Adipose tissue (tissue), 3 donors: ENCODE measurements around the gene TNFRSF8. TPM values are rescaled to one million over a fixed set of nuclear protein-coding genes. Genes with fewer than 3 reads are reported as not detected.
"Not testable (repeated sequence)": the region's sequence is repeated elsewhere in the genome, so short reads cannot be mapped to it uniquely, and the experiment has no call there.

Experiments used
- H3K27ac ChIP-seq: one replicate; pipeline ENCODE4 v1.5.1; 2013; ENCODE audit warnings: low read depth, low read length
- WGBS, 3 donors: extraction: QIAGEN DNeasy Blood & Tissue Kit; methylation state at CpG; one replicate each; pipeline ENCODE4 v1.1.7; 2013; 5-methylcytosine and 5-hydroxymethylcytosine counted together
- polyA plus RNA-seq, 3 donors: library from polyadenylated mRNA; stranded (reverse); fragments of 200-250 nt; gene quantifications; one replicate each; pipeline ENCODE4 v1.2.3, GENCODE V29; 2013
- donor health status: healthy with polysubstance abuse.
- donor health status: Bipolar disorder and iron deficiency.
- donor health status: healthy.

Gene TNFRSF8
- polyA plus RNA-seq, 3 donors: 0.40 to 3.8 (median 2.8) TPM

DNA sequence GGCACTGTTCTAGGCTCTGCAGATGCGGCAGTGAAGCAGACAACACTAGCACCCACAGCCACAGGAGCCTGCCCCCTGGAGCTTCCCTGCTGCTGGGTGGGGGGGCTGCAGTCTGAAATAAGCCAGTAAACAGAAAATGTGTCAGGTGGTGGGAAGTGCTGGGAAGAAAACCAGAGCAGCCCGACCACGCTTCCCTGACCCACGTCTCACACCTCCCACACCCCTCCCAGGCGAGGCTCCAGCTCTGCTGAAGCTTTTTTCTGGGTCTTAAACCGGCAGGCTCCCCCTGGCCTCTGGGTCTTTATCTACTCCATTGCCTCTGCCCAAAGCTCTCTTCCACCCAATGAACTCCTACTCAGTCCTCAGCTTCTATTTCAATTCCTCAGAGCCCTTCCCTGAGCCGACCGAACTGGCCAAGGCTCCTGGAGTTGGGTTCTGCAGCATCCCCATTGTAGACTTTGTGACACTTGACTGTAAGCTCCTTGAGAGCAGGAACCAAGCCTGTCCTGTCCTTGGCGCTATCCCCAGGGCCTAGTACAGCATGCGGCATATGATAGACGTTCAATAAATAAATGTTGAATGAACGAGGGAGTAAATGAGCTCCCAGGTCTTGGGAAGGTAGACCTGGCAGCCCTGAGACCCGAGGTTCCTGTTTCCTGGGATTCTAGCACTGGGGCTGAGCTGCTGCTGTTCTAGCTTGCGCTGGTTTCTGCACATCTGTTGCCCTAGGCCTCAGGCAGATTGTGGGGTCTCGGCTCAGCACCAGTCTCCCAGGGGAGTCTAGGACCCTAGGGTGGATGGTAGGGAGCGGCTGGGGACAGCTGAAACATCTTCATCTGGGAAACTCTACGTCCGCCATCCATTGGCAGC is 25.4 kb upstream of the TNFRSF8 start:
- WGBS, 3 donors: 75 to 81% (median 76%) methylated on average over 18 of the region's 18 CpGs
- no peak overlapping the region for H3K27ac ChIP-seq

DNA sequence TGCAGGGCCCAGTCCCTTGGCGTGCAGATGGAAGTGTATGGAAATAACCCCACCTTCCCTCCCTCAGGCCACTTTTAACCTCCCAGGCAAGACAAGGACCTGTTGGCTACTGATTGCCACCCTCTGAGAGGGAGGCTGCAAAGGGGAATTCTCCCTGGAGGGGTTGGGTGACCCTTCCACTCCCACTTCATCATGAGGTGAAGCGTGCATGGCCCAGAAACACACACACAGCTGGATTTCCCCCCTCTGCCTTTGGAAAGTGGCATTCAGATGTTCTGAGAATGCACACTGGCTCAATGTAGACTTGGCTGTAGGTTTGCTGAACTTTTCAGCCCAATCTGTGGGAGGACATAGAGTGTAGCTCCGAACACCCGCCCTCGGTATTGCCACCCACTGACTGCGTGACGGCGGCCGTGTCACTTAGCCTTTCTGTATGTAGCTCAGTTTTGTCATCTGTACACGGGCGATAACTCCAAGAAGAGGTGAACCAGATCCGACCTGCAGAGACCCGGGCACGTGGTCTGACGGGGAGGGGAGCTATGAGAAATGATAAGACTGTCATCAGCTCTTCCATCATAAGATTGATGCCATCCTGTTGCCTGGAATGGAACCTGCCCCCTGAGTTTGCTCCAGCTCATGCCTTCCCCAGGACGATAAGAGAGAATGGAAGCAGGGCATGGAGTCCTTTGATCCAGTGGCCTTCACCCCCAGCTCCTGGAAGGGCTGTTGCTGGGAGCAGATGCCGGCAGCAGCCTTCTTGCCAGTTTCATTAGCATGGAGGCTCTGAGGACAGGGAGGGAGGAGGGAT is 24.5 kb upstream of the TNFRSF8 start:
- H3K27ac ChIP-seq: no peak overlapping the region
- WGBS, 3 donors: 65 to 81% (median 72%) methylated on average over 17 of the region's 17 CpGs

DNA sequence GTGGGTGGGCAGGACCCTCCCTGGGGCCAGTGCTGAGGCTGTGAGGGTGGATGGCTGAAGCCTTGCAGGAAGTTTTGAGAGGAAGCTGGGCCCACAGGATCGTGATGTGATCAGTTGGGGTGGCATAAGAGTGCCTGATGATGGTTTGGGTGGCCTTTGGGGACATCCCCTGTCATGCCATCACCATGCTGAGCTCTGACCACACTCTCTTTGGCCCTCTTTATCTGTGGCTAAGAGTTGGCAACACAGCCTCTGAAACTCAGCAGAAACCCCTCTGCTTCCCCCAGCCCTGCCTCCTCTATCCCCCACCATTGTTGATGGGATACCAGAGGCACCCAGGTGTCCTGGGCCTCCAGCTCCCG is 24.0 kb upstream of the TNFRSF8 start:
- no peak overlapping the region for H3K27ac ChIP-seq
- WGBS, 3 donors: 38 to 54% (median 54%) methylated on average over 2 of the region's 2 CpGs

DNA sequence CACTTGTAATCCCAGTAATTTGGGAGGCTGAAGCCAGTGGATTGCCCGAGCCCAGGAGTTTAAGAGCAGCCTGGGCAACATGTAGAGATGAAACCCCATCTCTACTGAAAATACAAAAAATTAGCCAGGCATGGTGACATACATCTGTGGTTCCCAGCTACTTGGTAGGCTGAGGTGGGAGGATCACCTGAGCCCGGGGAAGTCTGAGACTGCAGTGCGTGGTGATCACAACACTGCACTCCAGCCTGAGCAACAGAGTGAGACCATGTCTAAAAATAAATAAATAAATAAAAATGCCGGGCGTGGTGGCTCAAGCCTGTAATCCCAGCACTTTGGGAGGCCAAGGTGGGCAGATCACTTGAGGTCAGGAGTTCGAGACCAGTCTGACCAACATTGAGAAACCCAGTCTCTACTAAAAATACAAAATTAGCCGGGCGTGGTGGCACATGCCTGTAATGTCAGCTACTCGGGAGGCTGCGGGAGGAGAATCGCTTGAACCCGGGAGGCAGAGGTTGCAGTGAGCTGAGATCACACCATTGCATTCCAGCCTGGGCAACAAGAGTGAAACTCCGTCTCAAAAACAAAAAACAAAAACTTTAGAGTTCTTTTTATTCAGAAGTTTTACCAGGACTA is 23.2 kb upstream of the TNFRSF8 start:
- 86 to 88% (median 87%) methylated on average over 13 of the region's 13 CpGs for WGBS, 3 donors
- H3K27ac ChIP-seq: not testable (repeated sequence)

DNA sequence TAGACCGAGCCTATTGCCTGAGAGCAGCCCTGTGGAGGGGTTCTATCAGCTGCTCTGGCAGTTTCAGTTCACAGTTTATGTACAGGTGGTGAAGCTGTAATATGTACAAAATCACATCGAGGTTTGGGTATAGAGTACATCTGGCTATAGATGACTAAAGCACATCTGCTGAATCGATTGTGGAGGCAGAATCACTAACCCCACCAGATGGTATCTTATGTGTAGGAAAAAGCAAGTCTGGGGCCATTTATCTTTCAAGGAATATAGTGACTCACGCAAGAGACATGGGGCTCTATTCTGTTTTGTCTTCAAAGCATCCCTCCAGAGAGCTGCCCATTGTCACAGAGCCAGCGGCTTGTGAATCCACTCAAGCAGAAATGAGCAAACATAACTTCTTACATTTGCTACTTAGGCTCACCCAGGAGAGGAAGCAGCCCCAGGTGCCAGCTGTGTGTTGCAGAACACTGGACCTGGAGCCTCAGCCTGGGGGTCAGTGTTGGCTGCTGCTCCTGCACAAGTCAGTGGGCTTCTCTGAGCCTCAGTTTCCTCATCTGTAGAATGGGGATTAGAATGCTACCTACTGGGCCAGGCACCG is 22.5 kb upstream of the TNFRSF8 start:
- H3K27ac ChIP-seq: no peak overlapping the region
- WGBS, 3 donors: 57 to 72% (median 63%) methylated on average over 6 of the region's 6 CpGs

DNA sequence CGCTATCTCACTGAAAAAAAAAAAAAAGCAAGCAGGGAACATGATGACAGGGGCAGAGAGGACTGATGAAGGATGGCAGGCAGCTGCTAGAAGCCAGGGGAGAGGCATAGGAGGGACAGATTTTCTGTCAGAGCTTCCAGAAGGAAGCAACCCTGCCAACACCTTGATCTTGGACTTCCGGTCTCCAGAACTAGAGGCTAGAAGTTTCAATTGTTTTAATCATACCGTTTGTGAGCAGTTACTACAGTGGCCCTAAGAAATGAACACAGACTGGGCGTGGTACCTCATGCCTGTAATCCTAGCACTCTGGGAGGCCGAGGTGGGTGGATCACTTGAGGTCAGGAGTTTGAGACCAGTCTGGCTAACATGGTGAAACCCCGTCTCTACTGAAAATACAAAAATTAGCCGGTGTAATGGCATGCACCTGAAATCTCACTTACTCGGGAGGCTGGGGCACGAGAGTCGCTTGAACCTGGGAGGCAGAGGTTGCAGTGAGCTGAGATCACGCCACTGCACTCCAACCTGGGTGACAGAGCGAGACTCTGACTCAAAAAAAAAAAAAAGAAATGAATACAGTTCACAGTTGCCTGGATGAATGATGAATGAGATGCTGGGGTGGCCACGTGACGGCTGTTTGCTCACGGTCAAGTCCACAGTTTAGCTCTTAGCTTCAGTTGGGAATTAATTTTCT is 18.8 kb upstream of the TNFRSF8 start:
- 44 to 62% (median 62%) methylated on average over 15 of the region's 15 CpGs for WGBS, 3 donors
- H3K27ac ChIP-seq: not testable (repeated sequence)

DNA sequence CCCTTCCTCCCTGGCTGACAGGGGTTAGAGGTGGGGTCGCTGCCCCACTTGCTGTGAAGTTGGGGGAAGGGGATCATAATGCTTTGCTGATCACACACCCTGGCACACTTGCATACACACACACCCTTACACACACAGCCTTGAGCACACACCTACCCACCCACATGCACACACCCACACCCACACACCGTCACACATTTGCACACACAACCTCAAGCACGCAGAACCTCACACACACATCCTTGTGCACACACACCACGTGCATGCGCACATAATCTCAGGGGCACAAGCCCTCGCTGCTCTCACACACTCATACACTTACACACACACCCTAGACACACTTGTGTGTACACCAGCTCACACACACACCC is 16.4 kb upstream of the TNFRSF8 start:
- H3K27ac ChIP-seq: no peak overlapping the region
- 89 to 91% (median 90%) methylated on average over 6 of the region's 6 CpGs for WGBS, 3 donors

DNA sequence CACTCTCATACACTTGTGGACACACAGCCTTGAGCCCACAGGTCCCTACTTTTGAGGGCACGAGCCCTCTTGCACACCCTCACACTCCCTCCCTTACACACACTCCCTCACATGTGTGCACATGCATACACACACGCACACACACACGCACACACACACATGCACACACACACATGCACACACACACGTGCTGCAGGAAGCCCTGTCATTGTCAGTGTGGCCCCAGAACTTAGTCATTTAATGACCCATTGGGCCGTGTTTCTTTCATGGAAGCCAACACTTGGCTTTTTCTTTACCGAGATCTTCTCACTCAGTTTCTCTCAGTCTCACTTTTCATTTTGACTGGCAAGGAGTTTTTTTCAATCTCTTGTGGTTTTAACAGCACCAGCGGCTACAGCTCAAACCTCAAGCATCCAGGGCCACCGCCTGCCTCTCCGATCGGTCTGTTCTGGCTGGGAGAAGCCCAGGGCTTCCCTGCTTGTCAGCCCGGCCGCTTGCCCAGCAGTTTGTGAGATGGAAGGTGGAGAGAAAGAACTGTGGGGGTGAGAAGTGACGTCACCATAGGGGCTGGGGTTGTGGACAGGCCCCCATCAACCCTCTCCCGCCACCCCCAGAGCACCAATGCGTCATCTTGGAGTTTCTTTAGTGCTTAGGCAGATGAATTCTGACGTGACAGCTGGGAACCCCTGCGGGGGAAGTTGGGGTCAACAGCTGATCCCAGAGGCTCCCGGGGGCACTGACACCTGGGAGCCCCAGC is 15.8 kb upstream of the TNFRSF8 start:
- no peak overlapping the region for H3K27ac ChIP-seq
- 56 to 68% (median 59%) methylated on average over 18 of the region's 18 CpGs for WGBS, 3 donors

DNA sequence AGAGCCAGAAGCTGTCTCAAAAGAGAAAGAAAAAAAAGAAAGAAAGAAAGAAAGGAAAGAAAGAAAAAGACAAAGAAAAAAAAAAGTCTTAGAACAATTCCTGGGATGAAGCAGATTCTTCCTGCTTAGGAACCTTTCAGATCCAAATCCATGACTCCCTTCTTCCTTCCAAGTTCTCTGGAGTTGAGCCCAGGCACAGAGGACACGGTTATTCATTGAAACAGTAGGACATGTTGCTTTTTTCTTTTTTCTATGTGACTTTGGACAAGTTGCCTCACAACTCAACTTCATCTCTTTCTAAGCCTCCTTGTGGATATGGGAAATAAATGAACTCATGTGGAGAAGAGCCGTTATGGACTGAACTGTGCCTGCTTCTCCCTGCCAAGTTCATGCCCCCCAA is 14.7 kb upstream of the TNFRSF8 start:
- WGBS, 3 donors: 59 to 61% (median 61%) methylated on average over 2 of the region's 2 CpGs
- H3K27ac ChIP-seq: no peak overlapping the region

DNA sequence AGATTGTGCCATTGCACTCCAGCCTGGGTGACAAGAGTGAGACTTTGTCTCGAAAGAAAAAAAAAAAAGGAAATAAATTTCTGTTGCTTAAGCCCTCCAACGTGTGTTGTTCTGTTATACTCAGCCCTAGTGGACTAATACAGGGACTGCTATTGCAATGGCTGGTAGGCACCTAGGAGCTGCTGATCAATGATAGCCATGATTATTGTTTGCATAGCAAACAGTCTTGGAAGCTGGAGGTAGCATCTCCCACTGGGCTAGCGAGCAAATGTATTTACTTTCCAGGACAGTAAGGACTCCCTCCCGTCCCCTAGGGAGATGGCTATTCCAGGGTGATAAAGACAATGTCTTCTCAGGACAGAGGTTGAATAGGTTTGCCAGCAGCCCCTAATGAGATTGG is 13.5 kb upstream of the TNFRSF8 start:
- 51 to 72% (median 63%) methylated on average over 4 of the region's 4 CpGs for WGBS, 3 donors
- H3K27ac ChIP-seq: no peak overlapping the region

DNA sequence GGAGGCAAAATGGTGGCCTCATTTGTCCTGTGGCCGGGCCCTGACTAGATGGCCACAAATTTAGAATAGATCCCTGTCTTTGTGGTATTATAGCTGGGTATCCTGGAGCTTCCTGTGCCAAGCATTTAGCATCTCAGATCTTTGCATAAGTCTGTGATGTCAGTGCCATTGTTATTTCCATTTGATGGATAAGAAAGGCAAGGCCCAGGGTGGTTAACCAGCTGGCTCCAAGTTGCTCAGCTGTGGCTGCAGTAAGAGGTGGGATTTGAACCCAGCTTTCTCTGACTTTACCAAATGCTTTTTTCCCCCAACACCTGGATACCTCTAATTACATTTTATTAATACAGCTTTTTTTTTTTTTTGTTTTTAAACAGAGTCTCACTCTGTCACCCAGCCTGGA is 11.7 kb upstream of the TNFRSF8 start:
- no peak overlapping the region for H3K27ac ChIP-seq
- WGBS, 3 donors: 89 to 100% (median 97%) methylated on average over 1 of the region's 1 CpG

DNA sequence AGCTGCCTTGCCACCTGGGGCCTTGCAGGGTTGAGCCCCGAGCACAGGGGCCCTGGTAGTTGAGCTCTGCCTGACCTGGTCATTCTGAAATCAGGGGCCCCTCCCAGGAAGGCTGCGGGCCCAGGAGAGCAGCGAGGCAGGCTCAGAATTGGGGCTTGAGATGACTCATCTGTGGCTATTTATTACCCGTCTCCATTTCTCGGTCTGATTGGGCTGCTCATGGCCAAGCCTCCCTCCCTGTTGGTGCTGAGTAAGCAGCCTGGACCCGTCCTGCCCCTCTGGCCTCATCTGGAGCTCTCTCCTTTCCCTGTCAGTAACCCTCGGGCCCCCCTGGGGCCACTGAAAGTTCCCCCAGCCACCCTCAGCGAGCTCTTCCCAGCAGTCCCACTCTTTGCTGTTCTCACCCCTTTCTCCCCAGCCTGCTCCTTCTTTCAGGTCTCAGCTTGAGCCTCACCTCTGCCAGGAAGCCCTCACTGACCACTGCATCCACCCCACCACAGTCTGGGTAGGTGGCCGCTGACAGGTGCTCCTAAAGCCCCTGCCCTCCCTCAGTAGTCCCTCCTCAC is 11.0 kb upstream of the TNFRSF8 start:
- 12 to 34% (median 20%) methylated on average over 9 of the region's 9 CpGs for WGBS, 3 donors

DNA sequence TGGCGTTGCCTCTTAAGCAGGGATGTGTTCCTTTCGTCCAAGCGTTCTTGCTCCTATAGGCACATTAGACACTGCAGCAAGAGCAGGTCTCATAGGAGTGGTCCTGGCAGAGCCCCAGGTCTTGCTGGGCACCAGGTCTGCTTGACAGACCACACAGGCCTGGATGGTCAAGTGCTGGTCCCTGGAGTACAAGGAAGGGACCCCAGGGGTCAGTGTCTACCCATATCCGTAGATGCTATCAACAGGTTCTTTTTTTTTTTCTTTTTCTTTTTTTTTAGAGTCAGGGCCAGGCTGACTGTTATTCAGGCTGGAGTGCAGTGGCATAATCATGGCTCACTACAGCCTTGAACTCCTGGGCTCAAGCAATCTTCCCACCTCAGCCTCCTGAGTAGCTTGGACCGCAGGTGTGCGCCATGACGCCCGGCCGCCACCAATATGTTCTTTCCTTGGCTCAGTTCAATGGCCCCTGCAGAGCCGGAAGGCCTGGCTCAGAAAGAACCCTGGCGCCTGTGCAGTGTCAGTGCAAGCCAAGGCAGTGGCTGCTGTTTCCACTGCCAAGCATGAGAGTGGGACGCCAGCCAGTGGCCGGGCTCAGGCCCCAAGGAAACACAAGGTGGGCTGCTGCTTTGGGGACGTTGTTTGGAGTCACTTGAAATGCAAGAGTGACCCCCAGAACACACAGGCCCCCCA is 10.0 kb upstream of the TNFRSF8 start:
- no peak overlapping the region for H3K27ac ChIP-seq
- WGBS, 3 donors: 71 to 76% (median 74%) methylated on average over 14 of the region's 14 CpGs

More for the DNA sequence above, 11.0 kb upstream of the TNFRSF8 start:
- H3K27ac ChIP-seq: no peak overlapping the region

DNA sequence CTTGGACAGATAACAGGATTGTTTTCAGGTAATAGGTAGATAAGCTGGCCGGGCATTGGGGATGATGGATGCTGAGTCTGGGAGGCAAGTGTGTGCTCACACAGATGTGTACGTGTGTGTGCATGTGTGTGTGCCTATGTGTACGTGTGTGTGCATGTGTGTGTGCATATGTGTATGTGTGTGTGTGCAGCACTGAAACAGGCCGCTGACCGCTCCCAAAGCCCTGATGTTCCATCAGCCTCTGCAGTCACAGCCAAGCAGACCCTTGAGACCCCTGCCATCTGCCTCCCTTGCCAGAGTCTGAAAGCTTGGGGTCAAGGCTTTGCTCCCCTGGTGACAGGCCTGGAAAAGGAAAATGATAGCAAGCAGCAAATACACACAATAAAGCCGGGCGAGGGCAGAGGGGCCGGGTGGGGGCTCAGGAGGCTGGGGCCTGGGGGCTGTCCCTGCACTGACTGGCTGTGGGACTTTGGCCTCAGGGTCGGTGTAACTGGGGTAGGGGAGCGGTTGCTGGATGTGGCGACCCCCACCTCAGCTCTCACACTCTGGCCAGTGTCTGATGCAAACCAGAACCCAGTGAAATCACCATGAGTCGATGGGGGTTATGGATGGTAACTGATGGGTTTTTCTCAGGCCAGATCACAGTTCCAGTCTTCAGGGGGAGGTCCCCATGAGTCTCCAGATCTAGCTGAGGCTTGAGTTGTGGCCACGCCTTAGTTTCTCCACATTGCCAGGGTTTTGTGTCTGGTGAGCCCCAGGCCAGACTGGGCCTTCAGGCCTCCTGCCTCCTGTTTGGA is 9.2 kb upstream of the TNFRSF8 start:
- no peak overlapping the region for H3K27ac ChIP-seq
- 67 to 77% (median 70%) methylated on average over 13 of the region's 13 CpGs for WGBS, 3 donors

DNA sequence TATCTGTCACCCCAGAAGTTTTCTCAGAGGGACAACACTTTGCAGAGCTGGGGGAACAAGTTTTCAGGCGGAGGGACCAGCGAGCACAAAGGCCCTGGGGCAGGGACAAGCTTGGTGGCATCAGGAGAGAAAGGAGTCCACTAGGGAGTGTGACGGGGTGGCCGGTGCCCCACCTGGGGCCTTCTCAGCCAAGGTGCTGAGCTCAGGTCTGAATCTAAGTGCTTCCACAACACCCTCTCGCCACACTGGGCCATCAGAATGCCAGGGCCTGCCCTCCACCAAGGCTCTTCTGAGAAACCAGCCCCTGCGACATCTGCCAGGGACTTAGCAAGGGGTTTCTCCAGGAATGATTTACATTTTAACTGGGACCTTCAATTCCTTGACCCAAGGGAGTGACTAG is 7.8 kb upstream of the TNFRSF8 start:
- no peak overlapping the region for H3K27ac ChIP-seq
- WGBS, 3 donors: 73 to 94% (median 78%) methylated on average over 6 of the region's 6 CpGs

DNA sequence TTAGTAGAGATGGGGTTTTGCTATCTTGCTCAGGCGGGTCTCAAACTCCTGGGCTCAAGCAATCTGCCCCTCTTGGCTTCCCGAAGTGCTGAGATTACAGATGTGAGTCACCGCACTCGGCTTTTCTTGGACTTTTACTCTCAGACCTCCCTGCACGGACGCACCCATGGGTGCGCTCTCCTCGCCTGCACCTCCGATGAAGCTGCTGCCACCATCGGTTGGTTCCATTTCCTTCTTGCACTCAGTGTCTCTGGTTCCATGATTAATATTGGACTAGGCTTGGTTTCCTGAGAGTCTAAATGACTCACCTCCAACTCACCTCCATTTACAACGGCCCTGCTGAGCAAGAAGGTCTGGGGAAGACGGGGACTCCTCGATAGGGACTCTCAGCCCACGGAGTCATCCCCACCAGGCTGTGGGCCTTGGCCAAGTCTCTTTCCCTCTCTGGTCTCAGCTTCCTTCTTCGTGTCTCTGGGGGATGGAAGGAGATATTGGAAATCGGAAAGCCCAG is 6.7 kb upstream of the TNFRSF8 start:
- WGBS, 3 donors: 89 to 92% (median 91%) methylated on average over 16 of the region's 16 CpGs
- H3K27ac ChIP-seq: no peak overlapping the region
